ENCODE results near the gene VTI1A. TPM values are rescaled to one million over a fixed set of nuclear protein-coding genes. Genes with fewer than 3 reads are reported as not detected.

The VTI1A gene
- total and polyA plus RNA-seq, 2 of the 8 experiments (the other 6 are each of a cell fraction or from before 2014, with no cell fraction given): 6.0 to 20.0 TPM

DNA sequence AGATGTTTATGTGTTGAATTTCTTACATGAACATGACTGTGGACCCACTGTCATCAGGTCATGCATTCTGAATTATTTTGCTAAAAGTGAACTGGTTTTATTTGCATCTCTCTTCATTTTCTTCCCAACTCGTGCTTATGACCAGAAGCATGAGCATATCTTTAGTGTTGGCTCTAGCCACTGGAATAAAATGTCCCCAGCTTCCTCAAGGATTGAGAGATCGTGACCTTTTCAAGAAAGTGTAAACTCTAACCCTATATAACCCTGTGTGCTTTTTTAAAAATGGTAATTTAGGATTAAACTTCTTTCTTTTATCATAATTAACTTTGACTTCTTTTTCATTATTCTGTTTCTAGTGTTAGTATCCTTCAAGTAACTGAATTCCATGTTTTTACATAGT is 55.5 kb downstream of the VTI1A start:
- no peaks in the 10 kb centered on the region; the same call in 1 of the 2 replicates for H3K23me2 ChIP-seq (ENCODE audit: low read depth, low read length)
- H3K18ac ChIP-seq (ENCODE audit: extremely low read depth, low read length): no peak overlapping the region
- 85% methylated on average over 2 of the region's 2 CpGs; no CpG with 5 or more reads in 1 of the 2 experiments for WGBS, 2 experiments (ENCODE audit: extremely low coverage in 1 of 2, insufficient coverage in 1 of 2, insufficient read length in 1 of 2, insufficient replicate concordance in 2 of 2, low coverage in 1 of 2, low lambda C conversion rate in 2 of 2, missing lambda C conversion rate in 1 of 2)
- H3K4me1 ChIP-seq (replicated peaks in 1 of 4; ENCODE audit: control insufficient read depth in 3 of 4, insufficient read depth in 4 of 4, low read length in 3 of 4): no peaks in the 10 kb centered on the region
- CTCF ChIA-PET (ENCODE audit: partially characterized antibody): no interaction called here
- no peaks in the 10 kb centered on the region for H3K79me1 ChIP-seq (ENCODE audit: low read depth, low read length)
- no peak overlapping the region for H3K14ac ChIP-seq (ENCODE audit: insufficient read length)
- H3K9ac ChIP-seq (replicated peaks in 1 of 4; ENCODE audit: extremely low read depth in 1 of 4, low read depth in 3 of 4, low read length in 3 of 4): no peak overlapping the region
- no peak overlapping the region for H3K4ac ChIP-seq (replicated peaks; ENCODE audit: insufficient read length, low read depth, low read length)
- no peak overlapping the region for H2BK20ac ChIP-seq (ENCODE audit: low read length)
- no peak overlapping the region for H3K56ac ChIP-seq (replicated peaks; ENCODE audit: insufficient read length, low read depth, low read length)
- H4K20me1 ChIP-seq (replicated peaks in 1 of 2; ENCODE audit: control insufficient read depth in 1 of 2, insufficient read depth in 2 of 2, low read length in 2 of 2): no peaks in the 10 kb centered on the region
- no peak overlapping the region for H2BK15ac ChIP-seq (ENCODE audit: low read length)
- no peak overlapping the region for H2BK5ac ChIP-seq (ENCODE audit: low read depth, low read length)
- POLR2A ChIA-PET (ENCODE audit: partially characterized antibody): no interaction called here
- H3K27me3 ChIP-seq (replicated peaks in 1 of 4; ENCODE audit: control insufficient read depth in 3 of 4, extremely low read depth in 1 of 4, insufficient read depth in 3 of 4, low read length in 3 of 4): no peaks in the 10 kb centered on the region
- FAIRE-seq (no peak), DNase-seq (ENCODE audit: low read depth in 1 of 2, low spot score in 2 of 2) (no peak)
- no peak overlapping the region for H2BK12ac ChIP-seq (ENCODE audit: low read depth, low read length)
- no peak overlapping the region for H3K23ac ChIP-seq (ENCODE audit: insufficient read length)
- H3K4me2 ChIP-seq (ENCODE audit: insufficient read depth in 1 of 2, low read depth in 2 of 2, low read length in 2 of 2): no peak overlapping the region
- H2BK120ac ChIP-seq (replicated peaks; ENCODE audit: low read depth, low read length): no peak overlapping the region
- H4K5ac ChIP-seq (ENCODE audit: insufficient read length, low read depth, low read length): no peak overlapping the region
- no peak overlapping the region for H4K91ac ChIP-seq (replicated peaks; ENCODE audit: insufficient read length, low read length)
- no peaks in the 10 kb centered on the region for H3K79me2 ChIP-seq (ENCODE audit: control insufficient read depth in 1 of 2, insufficient read depth in 2 of 2, low read length in 2 of 2)
- H2AK5ac ChIP-seq (ENCODE audit: low read depth, low read length): no peak overlapping the region
- H3K27ac ChIP-seq (ENCODE audit: low read depth, low read length): no peak overlapping the region
- H3K4me3 ChIP-seq (ENCODE audit: extremely low read depth in 1 of 4, insufficient read depth in 2 of 4, low read depth in 3 of 4, low read length in 4 of 4): no peak overlapping the region
- H3K36me3 ChIP-seq (ENCODE audit: control insufficient read depth in 2 of 4, insufficient read depth in 4 of 4, low read length in 3 of 4): no peaks in the 10 kb centered on the region
- no peaks in the 10 kb centered on the region for H3K9me3 ChIP-seq (ENCODE audit: insufficient read depth in 2 of 2, low read depth in 1 of 2, low read length in 1 of 2)
- no peak overlapping the region for H4K8ac ChIP-seq (ENCODE audit: extremely low read depth, insufficient read depth, low read length)
- H2AFZ ChIP-seq (ENCODE audit: low read length): no peak overlapping the region
- TF ChIP-seq JUN (IDR thresholded peaks at IDR 0.05; ENCODE audit: low read depth, low read length): no peak
